Measurements from ENCODE around the gene BCR.

BCR gene

GRCh38 chr22:23232094-23232905, 52.0 kb downstream of the BCR start:
- no peak for DNase-seq

- DNase-seq: peak in 1 of 2 experiments; percentile 32
These were observed 52.8 kb downstream of the BCR start for GRCh38 chr22:23233084-23233531.

GRCh38 chr22:23233752-23234408, 53.6 kb downstream of the BCR start:
- no peak for DNase-seq

- no peak for DNase-seq
These were observed 54.3 kb downstream of the BCR start for GRCh38 chr22:23234409-23235161.

- DNase-seq: no peak
These were observed 55.1 kb downstream of the BCR start for GRCh38 chr22:23235425-23235824.

- DNase-seq: no peak
These were observed 55.7 kb downstream of the BCR start for GRCh38 chr22:23236026-23236425.

GRCh38 chr22:23236440-23237184, 56.3 kb downstream of the BCR start:
- peak; percentile 31 to 45 for DNase-seq

GRCh38 chr22:23237201-23237798, 57.0 kb downstream of the BCR start:
- no peak for DNase-seq

GRCh38 chr22:23237841-23238240, 57.5 kb downstream of the BCR start:
- DNase-seq: no peak

GRCh38 chr22:23238707-23239106, 58.4 kb downstream of the BCR start:
- no peak for DNase-seq

- DNase-seq: no peak
These were observed 59.1 kb downstream of the BCR start for GRCh38 chr22:23239429-23239828.

- DNase-seq: no peak
These were observed 60.5 kb downstream of the BCR start for GRCh38 chr22:23240639-23241389.

- no peak for DNase-seq
These were observed 61.5 kb downstream of the BCR start for GRCh38 chr22:23241562-23242472.

- DNase-seq: no peak
These were observed 62.2 kb downstream of the BCR start for GRCh38 chr22:23242473-23243001.

GRCh38 chr22:23243006-23243573, 62.8 kb downstream of the BCR start:
- DNase-seq: no peak

GRCh38 chr22:23243859-23244689, 63.8 kb downstream of the BCR start:
- DNase-seq: no peak

GRCh38 chr22:23244690-23245044, 64.4 kb downstream of the BCR start:
- no peak for DNase-seq

GRCh38 chr22:23245045-23245798, 64.9 kb downstream of the BCR start:
- DNase-seq: no peak

Data from cerebellar nuclear complex (tissue), 1 donor.